Measurements from ENCODE around the gene TP63. TPM values are rescaled to one million over a fixed set of nuclear protein-coding genes. Genes with fewer than 3 reads are reported as not detected.

Gene TP63
- total RNA-seq, 1 experiment from 2014 or later = not detected

DNA sequence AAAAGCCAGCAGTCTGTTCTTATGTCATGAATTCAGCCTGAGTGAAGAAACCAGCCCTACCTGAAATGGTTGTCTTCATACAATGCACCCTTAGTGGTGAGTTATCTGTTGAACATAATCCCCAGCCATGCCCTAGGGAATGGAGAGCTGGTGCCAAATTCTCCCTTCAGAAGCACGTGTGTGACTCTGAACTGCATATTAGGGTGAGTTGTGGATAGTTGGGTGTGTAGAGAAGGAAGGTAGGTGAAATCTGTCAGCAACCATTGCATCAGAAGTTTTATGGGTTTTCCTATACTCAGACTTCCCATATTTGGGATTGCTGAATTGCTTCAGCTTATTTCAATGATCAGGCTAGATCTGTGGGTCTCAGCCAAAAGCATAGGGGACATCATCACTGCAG is 46.5 kb upstream of the TP63 start:
- Histone ChIP-seq H3T11ph (ENCODE audit: low read length) (no peak overlapping the region), H4K8ac (replicated peaks; ENCODE audit: insufficient read length, low read depth, low read length) (no peak overlapping the region), H3K79me1 (ENCODE audit: insufficient read depth, low read depth, low read length, poor library complexity, severe bottlenecking) (no peaks in the 10 kb centered on the region), H2BK12ac (ENCODE audit: insufficient read length, low read depth, low read length) (no peak overlapping the region), H3K18ac (ENCODE audit: insufficient read length, low read depth, low read length) (no peak overlapping the region), H4K91ac (ENCODE audit: insufficient read length, low read depth, low read length) (no peak overlapping the region), H3K9ac (ENCODE audit: extremely low read depth, insufficient read length, low read length) (no peak overlapping the region), H2BK20ac (ENCODE audit: low read depth, low read length, poor library complexity, severe bottlenecking) (no peak overlapping the region), H2BK5ac (ENCODE audit: insufficient read length, low read length) (no peak overlapping the region), H3K27me3 (ENCODE audit: insufficient read depth, low read length) (no peaks in the 10 kb centered on the region), H2BK120ac (ENCODE audit: low read depth, low read length, poor library complexity, severe bottlenecking) (no peak overlapping the region), H2BK15ac (ENCODE audit: low read depth, low read length) (no peak overlapping the region), H3K4me1 (ENCODE audit: insufficient read depth, low read length) (no peaks in the 10 kb centered on the region), H3K79me2 (ENCODE audit: insufficient read depth, low read length) (no peaks in the 10 kb centered on the region), H2AFZ (ENCODE audit: low read length) (no peak overlapping the region), H3K4ac (ENCODE audit: low read depth, low read length) (no peak overlapping the region), H2AK5ac (ENCODE audit: insufficient read length, low read length) (no peak overlapping the region), H3K56ac (ENCODE audit: insufficient read length, low read depth, low read length) (no peak overlapping the region), H3K4me2 (ENCODE audit: insufficient read depth, insufficient read length, low read length) (no peak overlapping the region), H3K23ac (ENCODE audit: insufficient read length, low read depth, low read length) (no peak overlapping the region), H3K23me2 (ENCODE audit: insufficient read length, low read depth, low read length, poor library complexity, severe bottlenecking) (no peaks in the 10 kb centered on the region), H3K14ac (ENCODE audit: insufficient read depth, low read length) (no peak overlapping the region), H4K20me1 (ENCODE audit: control insufficient read depth, insufficient read depth, insufficient read length) (no peaks in the 10 kb centered on the region), H3K27ac (ENCODE audit: insufficient read length, low read depth, low read length) (no peak overlapping the region), H3K9me3 (ENCODE audit: control insufficient read depth, low read depth, low read length) (no peaks in the 10 kb centered on the region), H4K5ac (ENCODE audit: insufficient read length, low read depth, low read length) (no peak overlapping the region)
- no peak overlapping the region for H3K4me3 Mint-ChIP-seq
- H3K36me3 Mint-ChIP-seq (ENCODE audit: insufficient read depth in 1 of 3, low read depth in 3 of 3) = no peaks in the 10 kb centered on the region
- H3K27me3 Mint-ChIP-seq (ENCODE audit: low read depth) = no peaks in the 10 kb centered on the region
- no peaks in the 10 kb centered on the region for H3K4me1 Mint-ChIP-seq
- H3K9me3 Mint-ChIP-seq = no peaks in the 10 kb centered on the region
- no peak for DNase-seq
- no peak overlapping the region for H3K27ac Mint-ChIP-seq
- no CpG with 5 or more reads among the region's 1 CpG for WGBS (ENCODE audit: extremely low coverage, insufficient read length, low lambda C conversion rate)
- TF ChIP-seq, protein P1, sequence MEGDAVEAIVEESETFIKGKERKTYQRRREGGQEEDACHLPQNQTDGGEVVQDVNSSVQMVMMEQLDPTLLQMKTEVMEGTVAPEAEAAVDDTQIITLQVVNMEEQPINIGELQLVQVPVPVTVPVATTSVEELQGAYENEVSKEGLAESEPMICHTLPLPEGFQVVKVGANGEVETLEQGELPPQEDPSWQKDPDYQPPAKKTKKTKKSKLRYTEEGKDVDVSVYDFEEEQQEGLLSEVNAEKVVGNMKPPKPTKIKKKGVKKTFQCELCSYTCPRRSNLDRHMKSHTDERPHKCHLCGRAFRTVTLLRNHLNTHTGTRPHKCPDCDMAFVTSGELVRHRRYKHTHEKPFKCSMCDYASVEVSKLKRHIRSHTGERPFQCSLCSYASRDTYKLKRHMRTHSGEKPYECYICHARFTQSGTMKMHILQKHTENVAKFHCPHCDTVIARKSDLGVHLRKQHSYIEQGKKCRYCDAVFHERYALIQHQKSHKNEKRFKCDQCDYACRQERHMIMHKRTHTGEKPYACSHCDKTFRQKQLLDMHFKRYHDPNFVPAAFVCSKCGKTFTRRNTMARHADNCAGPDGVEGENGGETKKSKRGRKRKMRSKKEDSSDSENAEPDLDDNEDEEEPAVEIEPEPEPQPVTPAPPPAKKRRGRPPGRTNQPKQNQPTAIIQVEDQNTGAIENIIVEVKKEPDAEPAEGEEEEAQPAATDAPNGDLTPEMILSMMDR (conservative IDR thresholded peaks at IDR 0.05) = no peak

All from H9 (cell line).